HG02884 (cell line): ENCODE measurements around the gene DNTT.

Source experiments
- ATAC-seq: cut with Tn5 transposase; IDR thresholded peaks from one replicate; pipeline ENCODE4 v1.9.1; 2021; ENCODE audit warnings: mild to moderate bottlenecking, moderate library complexity; ENCODE audit not compliant: unreplicated experiment

The DNTT gene

DNA sequence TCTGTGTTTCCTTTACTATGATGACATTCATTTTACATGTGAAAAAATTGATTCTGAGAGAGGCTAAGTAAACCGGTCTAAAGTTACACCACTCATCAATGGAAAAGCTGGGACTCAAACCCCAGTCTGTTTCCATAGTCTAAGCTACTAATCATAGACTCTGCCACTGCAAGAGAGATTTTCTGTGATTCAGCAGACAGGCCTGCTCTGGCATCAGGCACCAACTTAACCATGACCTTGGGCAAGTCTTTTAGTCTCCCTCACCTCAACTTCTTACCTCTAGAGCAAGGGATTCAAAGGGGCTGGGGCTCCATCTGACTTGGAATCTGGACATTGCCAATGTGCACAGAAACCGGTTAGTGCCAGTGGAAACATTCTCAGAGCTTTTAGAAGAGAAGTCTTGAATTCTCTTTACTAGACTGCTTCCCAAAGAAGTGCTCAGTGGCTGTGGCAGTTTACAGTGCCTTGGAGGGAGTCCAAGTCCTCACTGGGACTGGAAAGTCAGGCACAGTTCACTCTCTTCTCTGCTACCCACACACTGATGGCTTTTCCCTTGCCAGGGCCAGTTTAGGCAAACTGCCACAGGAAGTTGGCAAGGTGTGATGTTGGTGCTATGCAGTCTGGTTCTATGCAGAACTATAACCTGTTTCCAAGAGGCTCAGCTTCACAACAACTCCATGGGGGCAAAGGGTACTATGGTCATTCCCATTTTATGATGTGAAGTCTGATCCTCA, 28.4 kb upstream of the DNTT start:
- no peak for ATAC-seq

DNA sequence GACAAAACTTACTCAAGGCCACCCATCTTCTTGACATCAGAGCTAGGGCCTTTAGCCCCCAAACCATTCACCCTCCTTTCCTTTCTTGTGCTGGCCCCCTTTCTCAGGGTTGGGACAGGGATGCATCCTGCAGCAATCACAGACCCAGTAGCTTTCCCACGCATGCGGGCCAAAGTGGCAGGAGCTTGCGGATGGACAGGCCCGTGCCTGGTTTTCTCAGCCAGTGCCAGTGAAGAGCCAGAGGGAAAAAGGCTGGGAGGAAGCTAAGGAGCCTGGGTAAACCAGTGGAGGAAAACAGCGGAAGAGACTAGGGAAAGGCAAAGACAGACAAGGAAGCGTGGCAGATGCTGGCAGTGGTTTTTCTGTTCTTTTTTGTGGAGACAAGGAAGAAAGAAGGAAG, 27.8 kb upstream of the DNTT start:
- ATAC-seq: no peak

DNA sequence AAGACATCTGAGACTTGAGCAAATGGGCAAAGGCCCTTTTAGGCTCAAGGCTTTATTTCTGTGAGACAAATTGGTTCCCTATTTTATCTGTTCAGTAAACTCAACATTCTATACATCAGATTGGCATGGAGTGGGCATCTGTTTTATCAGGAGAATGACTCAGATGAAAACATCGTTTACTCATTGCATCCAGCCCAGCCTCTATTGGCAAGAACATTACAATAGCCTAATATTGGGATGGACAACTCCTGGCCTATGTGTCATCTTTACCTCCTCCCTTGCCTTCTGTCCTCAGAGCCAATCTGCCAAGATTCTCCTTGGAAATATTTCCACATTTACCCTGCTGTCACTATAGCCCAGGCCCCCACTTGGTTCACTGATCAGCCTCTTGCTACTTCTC, 27.4 kb upstream of the DNTT start:
- no peak for ATAC-seq

DNA sequence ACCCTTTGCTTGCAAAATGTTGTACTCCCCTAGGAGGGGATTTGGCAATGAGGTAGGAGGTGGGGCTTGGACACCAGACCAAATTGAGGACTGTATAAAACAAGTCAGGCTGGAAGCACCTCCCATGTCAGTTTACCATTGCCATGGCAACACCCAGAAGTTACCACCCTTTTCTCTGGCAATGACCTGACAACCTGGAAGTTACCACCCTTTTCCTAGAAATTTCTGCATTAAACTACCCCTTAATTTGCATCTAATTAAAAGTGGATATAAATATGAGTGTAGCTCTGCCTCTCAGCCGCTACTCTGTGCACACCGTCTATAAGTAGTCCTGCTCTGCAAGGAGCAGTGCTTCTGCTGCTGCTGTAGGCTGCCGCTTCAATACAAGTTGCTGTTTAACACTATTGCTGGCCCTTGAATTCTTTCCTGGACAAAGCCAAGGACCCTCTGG, 25.0 kb upstream of the DNTT start:
- ATAC-seq: no peak

DNA sequence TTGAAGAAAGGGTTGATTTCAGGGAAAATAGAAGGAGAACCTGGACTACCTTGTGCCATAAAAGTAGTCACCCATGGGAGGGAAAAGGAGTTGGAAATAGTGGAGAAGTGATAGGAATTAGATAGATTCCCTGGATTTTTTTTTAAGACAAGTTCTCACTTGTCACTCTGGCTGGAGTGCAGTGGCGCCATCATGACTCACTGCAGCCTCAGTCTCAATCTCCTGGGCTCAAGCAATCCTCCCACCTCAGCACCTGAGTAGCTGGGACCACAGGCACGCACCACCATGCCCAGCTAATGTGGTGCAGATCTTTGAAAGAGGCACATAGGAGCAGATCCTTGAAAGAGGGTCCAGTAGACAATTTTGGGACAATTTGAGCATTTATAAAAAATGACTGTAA, 23.4 kb upstream of the DNTT start:
- no peak for ATAC-seq

DNA sequence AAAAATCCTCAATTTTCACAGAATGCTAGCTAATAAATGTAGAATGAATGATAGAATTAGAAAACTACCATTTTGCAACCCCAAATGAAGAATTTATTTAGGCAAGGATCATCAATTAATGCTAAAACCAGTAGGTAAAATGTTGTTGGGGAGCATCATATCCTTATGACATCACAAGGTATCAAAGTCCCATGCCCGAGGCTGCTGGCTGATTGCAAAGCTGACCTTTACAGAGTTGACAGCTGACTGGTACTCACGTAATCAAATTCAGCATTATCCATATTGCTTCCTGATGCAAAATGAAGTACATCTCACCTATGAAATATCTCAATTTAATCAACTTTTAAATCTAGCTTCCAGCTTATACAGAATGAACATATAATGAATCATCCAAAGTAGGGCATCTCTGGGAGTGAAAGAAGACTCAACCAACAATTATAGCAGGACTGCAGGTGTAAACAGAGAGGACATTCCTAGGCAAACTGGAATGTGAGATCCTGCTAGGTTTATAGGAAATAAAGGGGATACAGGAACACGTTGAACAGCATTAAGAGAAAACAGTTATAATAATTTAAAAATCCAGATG, 22.7 kb upstream of the DNTT start:
- no peak for ATAC-seq

DNA sequence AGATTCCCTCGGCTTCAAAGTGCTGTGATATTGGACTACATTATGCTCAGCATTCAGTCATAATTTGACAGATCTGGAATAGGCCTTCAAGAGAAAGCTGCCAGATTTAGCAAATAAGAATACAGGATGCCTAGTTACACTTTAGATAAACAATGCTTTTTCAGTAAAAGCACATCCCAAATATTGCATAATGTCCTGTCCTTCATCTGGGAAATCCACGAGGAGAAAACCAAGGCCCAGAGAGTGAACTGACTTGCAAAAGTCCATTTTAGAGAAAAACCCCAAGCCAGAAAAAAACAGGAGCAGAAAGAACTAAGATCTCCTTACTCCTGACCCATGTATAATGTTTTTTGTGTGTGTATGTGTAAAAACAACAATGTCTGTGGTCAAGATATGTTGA, 20.9 kb upstream of the DNTT start:
- ATAC-seq: no peak

DNA sequence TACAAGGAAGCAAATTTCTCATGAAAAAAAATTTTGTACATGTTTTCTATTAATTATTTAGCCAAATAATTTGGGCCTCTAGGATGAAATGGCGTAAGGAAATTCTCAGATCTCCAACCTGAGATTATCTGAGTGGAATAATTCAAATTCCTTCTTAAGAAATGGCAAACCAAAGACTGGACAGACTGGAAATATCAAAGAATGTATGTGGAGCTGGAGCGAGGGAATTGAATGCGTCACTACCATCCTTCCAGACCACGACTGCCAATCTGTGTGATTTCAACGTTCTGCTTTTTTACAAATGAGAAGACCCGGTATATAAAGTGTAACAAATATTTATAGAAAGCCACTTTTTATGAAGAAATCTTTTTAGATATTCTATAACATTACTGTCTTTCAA, 20.5 kb upstream of the DNTT start:
- no peak for ATAC-seq

DNA sequence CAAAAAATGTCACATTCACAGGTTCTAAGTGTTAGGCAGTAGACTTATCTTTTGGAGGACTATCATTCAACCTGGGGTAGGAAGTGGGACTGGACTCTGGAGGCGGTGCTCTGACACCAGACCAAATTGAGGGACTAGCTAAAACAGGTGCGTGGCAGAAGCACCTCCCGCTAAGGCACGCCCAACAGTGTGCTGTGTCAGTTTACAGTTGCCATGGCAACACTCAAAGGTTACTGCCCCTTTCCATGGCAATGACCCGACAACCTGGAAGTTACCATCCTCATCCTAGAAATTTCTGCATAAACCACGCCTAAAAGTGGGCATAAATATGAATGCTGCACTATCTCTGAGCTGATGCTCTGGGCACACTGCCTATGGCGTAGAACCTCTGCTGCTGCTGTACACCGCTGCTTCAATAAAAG, 18.9 kb upstream of the DNTT start:
- ATAC-seq: no peak

DNA sequence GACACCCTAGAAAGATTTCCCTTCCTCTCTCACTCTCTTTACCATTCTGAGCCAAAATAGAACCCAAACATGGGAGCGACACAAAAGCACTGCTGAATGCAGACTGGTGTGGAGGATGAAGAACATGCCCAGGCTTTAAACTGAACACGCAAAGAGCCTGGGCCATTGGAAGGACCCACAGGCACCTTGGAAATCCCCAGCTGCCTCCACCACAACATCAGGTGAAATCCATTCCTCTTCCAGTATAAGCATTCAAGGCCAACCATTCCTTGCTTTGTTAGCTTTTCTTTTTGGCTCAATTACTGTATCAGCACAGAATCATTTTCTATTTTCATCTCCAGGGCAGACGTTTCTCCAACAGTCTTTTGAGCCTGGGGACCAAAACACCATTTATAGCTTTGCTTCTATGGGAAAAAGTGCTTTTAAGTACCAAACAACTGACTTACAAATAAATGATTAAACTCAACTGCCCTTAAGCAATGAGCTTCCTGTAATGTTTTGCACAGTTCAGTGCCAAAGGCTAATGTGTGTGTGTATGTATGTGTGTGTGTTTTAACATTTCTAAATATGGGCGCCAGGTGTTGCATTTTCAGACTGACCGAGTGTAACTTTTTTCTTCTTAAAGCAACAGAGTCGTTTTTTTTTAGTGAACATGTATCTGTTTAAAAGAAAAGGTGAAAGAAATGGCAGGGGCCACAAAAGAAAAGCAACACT, 16.7 kb upstream of the DNTT start:
- peak; percentile 53 for ATAC-seq

DNA sequence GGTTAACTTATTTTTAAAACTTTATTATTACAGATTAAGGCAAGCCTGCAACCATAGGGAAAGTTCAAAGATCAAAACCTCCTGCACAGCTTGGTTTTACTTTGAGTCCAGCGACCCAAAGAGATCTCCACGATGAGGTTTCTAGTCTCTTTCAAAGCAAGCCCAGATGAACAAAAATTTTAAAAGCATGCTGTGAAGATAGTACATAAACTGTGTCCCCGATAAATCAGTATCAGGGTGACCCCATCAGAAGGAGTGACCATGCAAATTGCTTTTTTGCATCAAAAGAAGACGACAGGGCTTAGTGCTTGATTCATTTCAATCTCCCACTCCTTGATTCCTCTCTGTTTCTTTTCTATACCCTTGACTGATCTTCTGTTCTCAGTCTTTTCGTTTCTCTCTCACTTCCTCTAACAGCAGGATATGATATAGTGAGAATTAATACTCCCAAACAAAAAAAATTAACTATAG, 16.0 kb upstream of the DNTT start:
- peak; percentile 47 for ATAC-seq

DNA sequence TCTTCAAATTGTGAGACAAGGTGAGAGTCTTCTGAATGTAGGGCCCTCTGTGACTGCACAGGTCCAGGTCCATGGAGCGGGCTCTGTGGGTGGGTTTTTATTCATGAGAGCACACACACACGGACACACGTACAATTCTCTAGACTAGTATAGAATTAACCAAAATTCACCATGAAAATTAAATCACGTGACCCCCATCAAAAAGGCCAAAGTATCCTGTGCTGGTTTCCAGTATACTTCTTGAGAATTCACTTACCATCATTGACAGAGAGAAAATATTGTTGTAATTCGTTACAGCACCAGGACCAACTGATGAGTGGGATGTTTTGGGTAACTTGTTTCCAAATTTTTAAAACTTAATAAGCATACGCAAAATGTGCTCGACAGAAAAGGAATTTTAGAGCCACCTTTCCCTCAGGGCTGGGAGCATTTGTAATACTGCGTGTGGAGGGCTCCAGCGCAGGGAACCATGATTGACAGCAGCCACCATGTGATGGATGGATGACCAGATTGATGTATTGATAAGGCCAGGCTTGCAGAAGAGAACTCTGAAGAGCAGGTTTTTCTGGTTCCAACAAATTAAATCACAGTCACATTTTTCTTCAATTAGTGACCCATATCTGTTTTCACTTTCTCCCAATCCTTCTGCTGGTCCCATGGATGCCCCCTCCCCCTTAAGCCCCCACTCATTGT, 14.9 kb upstream of the DNTT start:
- ATAC-seq: no peak

DNA sequence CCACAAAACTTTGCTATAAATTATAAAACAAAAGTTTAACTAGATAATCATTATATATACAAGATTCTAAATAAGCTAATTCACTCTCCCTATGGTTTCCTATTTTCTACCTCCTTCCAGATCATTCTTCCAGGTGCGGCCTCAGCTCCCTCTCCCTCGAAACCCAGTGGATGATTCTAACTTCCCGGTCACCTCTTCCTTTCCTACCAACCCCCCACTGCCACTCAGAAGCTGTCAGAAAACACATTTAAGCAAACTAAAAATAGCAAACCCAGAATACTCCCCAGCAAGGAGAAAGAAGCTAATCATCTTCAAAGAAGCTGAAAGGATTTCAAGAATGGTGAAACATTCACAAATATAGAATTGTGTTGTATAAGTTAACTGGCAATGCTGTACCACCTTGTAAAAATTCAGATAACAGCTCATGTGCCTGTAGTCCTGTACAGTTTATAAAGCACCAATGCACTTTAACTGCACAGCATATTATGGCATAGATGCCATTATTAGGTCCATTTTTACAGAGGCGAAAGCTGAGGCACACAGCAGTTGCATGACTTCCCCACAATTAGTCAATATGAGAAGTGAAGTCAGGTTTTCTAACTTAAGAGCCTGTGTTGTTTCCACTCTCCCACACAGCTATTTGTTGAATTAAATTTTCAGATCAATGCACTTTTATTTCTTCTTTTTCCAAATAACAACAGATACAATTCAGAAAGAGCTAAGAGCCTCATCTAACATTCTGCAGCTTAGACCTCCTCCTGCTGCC, 13.7 kb upstream of the DNTT start:
- ATAC-seq: no peak

DNA sequence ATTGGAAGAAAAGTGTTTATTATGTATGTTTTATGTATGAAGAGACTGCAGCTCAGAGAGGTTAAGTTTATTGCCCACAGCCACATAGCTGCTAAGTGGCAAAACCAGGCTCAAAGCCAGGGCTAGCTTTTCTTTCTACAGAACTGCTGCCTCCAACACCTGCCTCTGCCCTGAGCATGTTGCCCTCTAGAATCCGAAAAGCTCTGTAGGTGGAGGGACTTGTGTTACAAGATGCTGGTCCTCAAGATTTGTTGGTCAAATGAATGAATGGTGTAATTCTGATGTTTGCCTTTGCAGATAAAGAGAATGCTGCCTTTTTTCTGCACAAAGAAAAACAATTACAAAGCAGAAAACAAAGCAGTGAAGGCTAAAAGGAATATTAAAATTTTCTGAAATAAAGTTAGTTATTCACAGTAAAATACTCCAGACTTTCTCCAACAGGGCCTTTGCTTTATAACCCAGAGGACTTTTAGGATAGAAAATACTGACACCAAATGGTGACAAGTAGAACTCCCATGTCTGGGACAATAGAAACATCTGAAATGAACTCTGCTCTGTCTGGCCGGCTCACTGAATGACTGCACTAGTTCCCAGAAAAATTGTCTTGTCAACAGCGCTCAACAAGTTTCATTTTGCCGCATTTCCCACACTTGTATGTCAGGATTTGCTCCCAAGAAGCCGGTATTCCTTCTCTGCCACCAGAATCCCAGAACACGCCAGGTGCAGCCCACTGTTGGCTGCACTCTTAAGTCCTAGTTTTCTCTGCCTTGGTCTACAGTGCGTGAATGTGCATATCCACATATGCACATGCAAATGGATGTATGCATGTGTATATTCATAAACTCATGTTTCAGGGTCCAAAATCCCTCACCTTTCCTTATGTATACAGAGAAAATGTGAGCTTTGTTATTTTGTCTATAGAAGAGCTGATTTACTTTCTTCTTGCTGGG, 11.0 kb upstream of the DNTT start:
- no peak for ATAC-seq

DNA sequence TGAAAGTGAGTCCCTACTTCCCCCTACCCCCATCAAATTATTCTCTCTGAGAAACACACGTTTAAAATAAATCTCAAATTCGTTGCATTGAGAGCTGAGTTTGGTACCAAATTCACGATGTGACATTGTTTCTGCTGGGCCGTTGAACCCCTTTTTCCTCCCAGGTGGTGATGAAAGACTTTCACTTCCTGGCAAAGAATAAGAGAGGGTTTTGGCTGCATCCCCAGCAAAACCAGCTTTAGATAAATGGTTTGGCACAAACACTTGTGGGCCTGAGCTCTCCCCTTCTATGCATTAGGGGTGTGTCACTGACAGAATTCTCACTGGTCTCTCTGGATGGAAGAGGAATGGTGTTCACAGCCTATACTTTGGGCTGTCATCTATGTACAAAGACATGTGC, 8.8 kb upstream of the DNTT start:
- ATAC-seq: no peak

DNA sequence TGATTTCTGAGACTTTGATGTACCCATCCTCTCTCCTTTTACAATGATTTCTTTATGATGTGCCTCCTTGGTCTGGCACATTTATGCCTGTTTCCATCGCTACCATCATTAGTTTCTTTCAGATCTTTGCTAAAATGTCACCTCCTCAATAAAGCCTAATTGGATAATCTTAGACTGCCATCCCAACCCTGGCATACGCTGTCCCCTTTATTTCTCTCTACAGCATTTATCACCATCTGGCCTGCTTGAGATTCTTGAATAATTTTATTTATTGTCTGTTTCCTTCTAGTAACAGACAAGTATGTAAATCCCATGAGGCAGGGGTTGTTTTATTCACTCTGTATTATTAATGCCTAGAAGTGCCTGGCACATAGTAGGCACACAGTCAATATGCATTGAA, 6.7 kb upstream of the DNTT start:
- ATAC-seq: no peak

DNA sequence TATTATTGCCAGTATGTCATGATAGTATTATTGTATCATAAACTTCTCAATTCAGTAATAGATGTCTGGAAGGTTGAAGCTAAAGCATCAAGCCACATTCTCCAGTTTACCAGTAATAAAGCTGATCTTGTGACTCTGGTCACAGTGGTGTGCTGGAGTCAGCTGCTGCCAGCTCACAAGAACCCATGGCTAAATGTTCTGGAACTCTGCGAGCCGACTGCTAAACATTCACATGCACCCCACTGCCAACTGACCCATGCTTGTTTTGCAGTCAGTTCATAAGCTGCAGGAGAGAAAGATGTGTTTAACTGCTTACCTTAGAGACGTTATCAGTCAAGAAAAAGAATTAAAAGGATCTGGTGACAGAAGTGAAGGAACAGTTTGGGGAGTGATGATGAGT, 5.9 kb upstream of the DNTT start:
- no peak for ATAC-seq

DNA sequence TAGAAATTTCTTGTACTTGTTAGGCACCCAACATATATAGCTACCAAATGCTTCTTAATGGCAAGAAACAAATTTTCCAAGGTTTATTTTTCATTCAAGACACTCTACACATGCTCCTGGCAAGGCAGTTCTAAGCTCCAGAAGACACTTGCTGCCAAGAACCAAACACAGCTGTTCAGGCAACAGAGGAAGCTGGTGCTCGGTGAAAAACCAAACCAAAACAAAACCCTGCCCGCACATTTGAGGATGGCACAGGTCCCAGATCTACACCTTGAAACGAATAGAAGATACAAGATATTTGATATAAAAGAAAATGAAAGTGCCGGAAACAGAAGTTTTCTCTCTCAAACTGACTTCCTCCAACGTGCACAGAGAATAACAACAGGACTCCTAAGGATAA, 4.9 kb upstream of the DNTT start:
- no peak for ATAC-seq

DNA sequence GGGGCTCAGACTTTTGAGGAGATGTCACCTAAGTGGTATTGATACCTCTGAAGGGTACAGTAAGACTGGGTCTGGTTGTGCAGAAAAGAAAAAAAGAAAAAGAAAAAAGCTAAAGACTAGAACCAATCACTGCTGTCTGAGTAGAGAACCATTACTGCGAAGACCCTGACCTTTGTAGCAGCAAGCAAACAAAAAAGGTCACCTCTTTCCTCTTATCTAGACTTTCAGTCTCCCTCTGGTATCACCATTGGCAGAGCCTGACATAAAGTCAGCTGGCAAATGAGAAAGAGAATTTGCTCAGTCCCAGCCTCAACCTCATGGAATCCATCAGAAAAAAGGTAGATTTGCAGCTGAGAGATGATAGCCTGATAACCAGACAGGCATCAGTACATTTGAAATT, 2.6 kb upstream of the DNTT start:
- no peak for ATAC-seq

DNA sequence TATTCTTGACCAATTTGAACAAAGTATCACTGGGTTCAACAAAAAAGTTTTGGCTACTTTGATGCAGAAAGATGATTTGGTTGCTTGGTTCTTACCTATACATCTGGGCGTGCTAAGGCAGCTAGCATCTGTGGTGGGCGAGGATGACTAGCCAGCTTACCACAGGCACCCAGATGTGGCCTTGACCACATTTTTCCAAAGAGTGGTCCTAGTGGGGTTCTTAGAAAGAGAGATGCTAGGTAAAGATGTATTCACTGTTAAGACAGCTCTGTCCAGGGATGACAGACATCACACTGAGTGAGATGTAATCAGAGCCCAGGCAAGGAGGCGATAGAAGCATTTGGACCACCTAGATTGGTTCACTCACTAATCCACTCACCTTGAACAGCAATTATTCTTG, 785 bp downstream of the DNTT start:
- ATAC-seq: no peak
